ENCODE data around the gene S100A8.

S100A8 gene

GRCh38 chr1:153393926-153394325 lies 3.1 kb upstream of the S100A8 start:
- in situ Hi-C loops (cut with MboI; ENCODE audit: low sequenced_read_pairs): no loop called here
- no peak for DNase-seq (ENCODE audit: low spot score in 2 of 2)

DNA sequence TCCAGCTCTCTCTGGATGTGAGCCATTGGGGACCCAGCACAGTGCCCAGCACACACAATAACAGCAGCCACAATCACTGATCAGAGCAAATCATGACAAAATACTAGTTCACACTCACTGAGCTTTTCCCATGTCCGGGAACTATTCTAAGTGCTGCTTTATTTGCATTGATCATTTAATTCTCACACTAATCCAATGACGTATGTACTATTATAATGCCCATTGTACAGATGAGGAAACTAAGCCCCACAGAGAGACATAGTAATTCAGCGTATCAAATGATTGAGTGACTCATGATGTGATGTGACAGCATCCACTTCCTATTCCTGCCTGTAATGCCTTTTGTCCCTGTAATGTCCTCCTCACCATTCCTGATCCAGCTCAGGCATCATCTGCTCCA lies 1.9 kb upstream of the S100A8 start:
- in situ Hi-C loops (cut with MboI; ENCODE audit: low sequenced_read_pairs): no loop called here
- no peaks in the 10 kb centered on the region for H3K4me1 ChIP-seq
- peaks cover 5% of the 10 kb centered on the region; the same call in 1 of the 2 replicates for H3K27me3 ChIP-seq (ENCODE audit: low read depth)

More at GRCh38 chr1:153393926-153394325, 3.1 kb upstream of the S100A8 start:
- Histone ChIP-seq H3K4me3 (no peak overlapping the region), H3K9me3 (no peaks in the 10 kb centered on the region), H3K36me3 (replicated peaks) (no peaks in the 10 kb centered on the region), H3K4me1 (no peaks in the 10 kb centered on the region), H3K27me3 (ENCODE audit: low read depth) (peaks cover 5% of the 10 kb centered on the region; the same call in 1 of the 2 replicates)

DNA sequence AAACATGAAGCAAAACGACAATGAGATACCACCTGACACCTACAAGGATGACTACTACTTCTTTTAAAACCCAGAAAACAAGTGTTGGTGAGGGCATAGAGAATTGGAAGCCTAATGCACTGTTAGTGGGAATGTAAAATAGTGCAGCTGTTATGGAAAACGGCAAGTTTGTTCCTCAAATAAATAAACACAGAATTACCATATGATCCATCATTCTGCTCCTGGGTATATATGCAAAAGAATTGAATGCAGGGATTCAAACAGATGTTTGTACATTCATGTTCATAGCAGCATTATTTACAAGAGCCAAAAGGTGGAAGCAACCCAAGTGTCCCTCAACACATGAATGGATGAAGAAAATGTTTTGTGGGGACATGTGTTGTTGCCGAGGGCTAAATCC lies 1.4 kb upstream of the S100A8 start:
- Histone ChIP-seq H3K27me3 (ENCODE audit: low read depth) (0 out of 2 replicates have a peak, but pooled peaks cover 5% of the 10 kb centered on the region), H3K9me3 (no peaks in the 10 kb centered on the region), H3K4me1 (no peaks in the 10 kb centered on the region), H3K4me3 (no peak overlapping the region), H3K36me3 (replicated peaks) (no peaks in the 10 kb centered on the region)
- no peak for DNase-seq (ENCODE audit: low spot score in 2 of 2)
- in situ Hi-C loops (cut with MboI; ENCODE audit: low sequenced_read_pairs): no loop called here

More for the DNA sequence above, 1.9 kb upstream of the S100A8 start:
- no peaks in the 10 kb centered on the region for H3K36me3 ChIP-seq (replicated peaks)
- H3K4me3 ChIP-seq: no peak overlapping the region
- no peak for DNase-seq (ENCODE audit: low spot score in 2 of 2)
- H3K9me3 ChIP-seq: no peaks in the 10 kb centered on the region

GRCh38 chr1:153389973-153390879 lies 647 bp downstream of the S100A8 start:
- DNase-seq (ENCODE audit: low spot score in 2 of 2): no peak
- Histone ChIP-seq H3K4me1 (no peaks in the 10 kb centered on the region), H3K9me3 (no peaks in the 10 kb centered on the region), H3K36me3 (replicated peaks) (no peaks in the 10 kb centered on the region), H3K27me3 (ENCODE audit: low read depth) (no peaks in the 10 kb centered on the region), H3K4me3 (no peak overlapping the region)
- in situ Hi-C loops (cut with MboI; ENCODE audit: low sequenced_read_pairs): no loop called here

GRCh38 chr1:153389401-153389800 lies 1.5 kb downstream of the S100A8 start:
- DNase-seq (ENCODE audit: low spot score in 2 of 2): no peak
- Histone ChIP-seq H3K4me3 (no peak overlapping the region), H3K9me3 (no peaks in the 10 kb centered on the region), H3K36me3 (replicated peaks) (no peaks in the 10 kb centered on the region), H3K4me1 (no peaks in the 10 kb centered on the region), H3K27me3 (ENCODE audit: low read depth) (no peaks in the 10 kb centered on the region)
- in situ Hi-C loops (cut with MboI; ENCODE audit: low sequenced_read_pairs): no loop called here

DNA sequence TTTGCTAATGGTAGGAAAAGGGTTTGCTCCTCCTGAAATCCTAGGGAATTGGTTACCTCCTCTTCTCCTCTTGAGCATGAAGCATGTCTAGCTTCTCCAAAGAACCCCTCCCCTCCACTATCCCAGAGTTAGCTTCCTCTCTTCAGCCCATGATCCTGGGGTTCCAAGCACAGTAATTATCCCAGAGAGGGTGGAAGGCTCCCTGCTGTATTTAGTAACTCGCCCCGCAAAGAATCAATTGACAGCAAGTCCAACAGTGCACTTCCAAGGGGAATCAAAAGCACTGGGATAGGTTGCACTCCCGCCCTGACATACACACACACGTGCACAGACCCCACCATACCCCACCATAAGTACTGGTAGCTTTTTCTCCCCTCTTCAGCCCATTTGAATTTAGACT lies 3.1 kb downstream of the S100A8 start:
- Histone ChIP-seq H3K9me3 (no peaks in the 10 kb centered on the region), H3K27me3 (ENCODE audit: low read depth) (no peaks in the 10 kb centered on the region), H3K4me1 (no peaks in the 10 kb centered on the region), H3K36me3 (replicated peaks) (no peaks in the 10 kb centered on the region), H3K4me3 (no peak overlapping the region)
- DNase-seq (ENCODE audit: low spot score in 2 of 2): no peak
- in situ Hi-C loops (cut with MboI; ENCODE audit: low sequenced_read_pairs): no loop called here

- no peak for DNase-seq (ENCODE audit: low spot score in 2 of 2)
- Histone ChIP-seq H3K9me3 (no peaks in the 10 kb centered on the region), H3K27me3 (ENCODE audit: low read depth) (no peaks in the 10 kb centered on the region), H3K4me3 (no peak overlapping the region), H3K4me1 (no peaks in the 10 kb centered on the region), H3K36me3 (replicated peaks) (no peaks in the 10 kb centered on the region)
- in situ Hi-C loops (cut with MboI; ENCODE audit: low sequenced_read_pairs): no loop called here
These were observed 3.9 kb downstream of the S100A8 start for GRCh38 chr1:153387001-153387400.

DNA sequence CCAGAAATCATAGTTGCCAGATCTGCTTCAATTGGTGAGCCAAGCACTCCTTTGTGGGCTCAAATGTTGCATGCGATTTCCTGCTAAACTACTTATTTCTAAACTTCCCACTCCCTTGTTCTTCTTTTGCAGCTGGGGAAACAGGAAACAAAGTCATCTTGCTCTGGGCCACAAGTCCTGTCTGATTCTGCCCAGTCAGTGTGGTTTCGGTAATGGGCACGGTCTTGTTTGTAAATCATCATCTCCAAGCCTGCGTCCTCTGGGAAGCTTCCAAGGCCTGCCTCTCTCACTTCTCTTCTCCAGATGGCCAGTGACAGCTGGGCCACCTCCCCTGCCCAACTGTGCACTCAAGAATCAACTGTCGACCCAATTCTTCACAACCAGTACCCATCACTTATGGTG lies 4.4 kb downstream of the S100A8 start:
- H3K4me1 ChIP-seq: no peaks in the 10 kb centered on the region
- no peaks in the 10 kb centered on the region for H3K27me3 ChIP-seq (ENCODE audit: low read depth)
- H3K9me3 ChIP-seq: no peaks in the 10 kb centered on the region
- no peak for DNase-seq (ENCODE audit: low spot score in 2 of 2)
- no peaks in the 10 kb centered on the region for H3K36me3 ChIP-seq (replicated peaks)
- no peak overlapping the region for H3K4me3 ChIP-seq
- in situ Hi-C loops (cut with MboI; ENCODE audit: low sequenced_read_pairs): no loop called here

DNA sequence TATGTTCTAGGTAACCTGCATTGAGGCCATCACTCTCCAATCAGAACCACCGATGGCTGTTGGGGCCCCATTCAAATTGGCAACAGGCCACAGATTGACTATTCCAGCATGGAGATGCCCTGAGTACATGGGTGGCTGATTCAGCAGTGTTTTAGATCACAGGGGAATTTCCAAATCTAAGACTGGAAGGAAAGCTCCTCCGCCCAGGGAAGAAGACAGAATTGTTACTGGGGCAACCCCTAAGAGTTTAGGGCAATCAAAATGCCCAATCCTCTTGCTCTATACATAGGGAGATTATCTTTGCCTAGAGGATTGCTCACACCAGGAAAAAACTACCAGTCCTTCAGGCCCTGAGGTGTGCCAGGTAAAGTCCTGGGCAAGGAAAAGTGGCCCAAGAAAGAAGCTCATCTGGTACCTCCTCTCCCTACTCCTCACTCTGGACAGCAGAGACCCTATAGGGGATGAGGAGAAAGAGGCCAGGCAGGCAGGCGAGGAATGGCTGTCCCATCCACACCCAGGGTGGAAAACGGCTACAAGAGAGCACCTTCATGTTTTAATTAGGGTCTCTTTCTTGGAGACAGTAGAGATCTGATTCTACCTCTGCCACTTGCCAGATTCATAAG lies 5.8 kb downstream of the S100A8 start:
- H3K27me3 ChIP-seq (ENCODE audit: low read depth): no peaks in the 10 kb centered on the region
- H3K4me1 ChIP-seq: no peaks in the 10 kb centered on the region
- DNase-seq (ENCODE audit: low spot score in 2 of 2): no peak
- H3K4me3 ChIP-seq: no peak overlapping the region
- no peaks in the 10 kb centered on the region for H3K36me3 ChIP-seq (replicated peaks)
- no peaks in the 10 kb centered on the region for H3K9me3 ChIP-seq
- in situ Hi-C loops (cut with MboI; ENCODE audit: low sequenced_read_pairs): no loop called here

DNA sequence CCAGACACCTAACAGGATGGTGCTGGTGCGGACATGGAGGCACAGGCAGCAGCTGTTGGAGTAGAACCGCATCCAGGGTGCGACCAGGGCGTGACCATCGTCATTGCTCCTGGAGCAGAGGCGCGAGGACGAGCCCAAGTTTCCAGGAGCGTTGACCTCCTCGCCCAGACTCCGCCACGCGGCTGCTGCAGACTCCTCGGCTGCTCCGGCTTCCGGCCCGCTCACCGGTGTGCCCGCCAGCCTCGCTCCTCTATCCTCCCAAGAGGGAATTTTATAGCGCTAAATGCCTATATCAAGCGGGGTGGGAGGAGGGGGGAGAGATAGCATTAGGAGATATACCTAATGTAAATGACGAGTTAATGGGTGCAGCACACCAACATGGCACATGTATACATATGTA lies 10.2 kb downstream of the S100A8 start:
- in situ Hi-C loops (cut with MboI; ENCODE audit: low sequenced_read_pairs): no loop called here
- H3K4me3 ChIP-seq: no peak overlapping the region
- H3K4me1 ChIP-seq: no peaks in the 10 kb centered on the region
- no peaks in the 10 kb centered on the region for H3K9me3 ChIP-seq
- H3K27me3 ChIP-seq (ENCODE audit: low read depth): peaks cover 7% of the 10 kb centered on the region; the same call in 1 of the 2 replicates
- no peak for DNase-seq (ENCODE audit: low spot score in 2 of 2)
- H3K36me3 ChIP-seq (replicated peaks): no peaks in the 10 kb centered on the region

- Histone ChIP-seq H3K9me3 (no peaks in the 10 kb centered on the region), H3K4me3 (no peak overlapping the region), H3K4me1 (no peaks in the 10 kb centered on the region), H3K36me3 (replicated peaks) (no peaks in the 10 kb centered on the region), H3K27me3 (ENCODE audit: low read depth) (peaks cover 7% of the 10 kb centered on the region; the same call in 1 of the 2 replicates)
- in situ Hi-C loops (cut with MboI; ENCODE audit: low sequenced_read_pairs): no loop called here
- no peak for DNase-seq (ENCODE audit: low spot score in 2 of 2)
These were observed 11.3 kb downstream of the S100A8 start for GRCh38 chr1:153379591-153379990.

DNA sequence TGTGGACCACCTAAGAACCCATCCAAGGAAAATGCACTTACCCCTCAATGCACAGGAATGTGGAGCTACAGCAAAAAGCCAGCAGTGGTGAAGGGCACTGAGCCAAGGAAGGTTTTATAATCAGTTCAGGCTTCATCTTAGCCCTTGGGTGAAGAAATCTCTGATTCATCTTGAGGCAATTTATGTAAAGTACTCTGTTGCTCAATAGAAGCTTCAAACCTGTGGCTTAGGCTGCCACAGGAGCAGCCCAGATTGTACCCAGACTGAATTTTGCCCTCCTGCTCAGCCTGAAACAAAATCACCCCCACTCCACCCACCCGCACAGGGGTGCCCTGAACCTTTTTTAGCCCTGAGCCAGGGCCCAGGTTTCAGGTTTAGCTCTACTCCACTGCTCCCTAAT lies 15.4 kb downstream of the S100A8 start, which contains the start of gene S100A12:
Gene S100A12, minus strand, starts transcription at position 111 of the 400 bp plus-strand sequence. CDS start 1,029 bp downstream, outside the sequence.
- Histone ChIP-seq H3K9me3 (no peaks in the 10 kb centered on the region), H3K4me3 (no peak within 1 kb of the TSS), H3K36me3 (replicated peaks) (no peaks in the 10 kb centered on the region), H3K27me3 (ENCODE audit: low read depth) (peaks cover 7% of the 10 kb centered on the region; the same call in 1 of the 2 replicates), H3K4me1 (no peaks in the 10 kb centered on the region)
- DNase-seq (ENCODE audit: low spot score in 2 of 2): no peak
- in situ Hi-C loops (cut with MboI; ENCODE audit: low sequenced_read_pairs): no loop called here

- in situ Hi-C loops (cut with MboI; ENCODE audit: low sequenced_read_pairs): loop anchor here (25.0 kb wide), 1 partner anchor 388 kb away; no protein-coding TSS in a partner anchor
- Histone ChIP-seq H3K36me3 (replicated peaks) (no peaks in the 10 kb centered on the region), H3K27me3 (ENCODE audit: low read depth) (peaks cover 7% of the 10 kb centered on the region; the same call in 1 of the 2 replicates), H3K4me3 (no peak overlapping the region), H3K9me3 (no peaks in the 10 kb centered on the region), H3K4me1 (no peaks in the 10 kb centered on the region)
- DNase-seq (ENCODE audit: low spot score in 2 of 2): no peak
These were observed 16.8 kb downstream of the S100A8 start for GRCh38 chr1:153374071-153374470.

- no peaks in the 10 kb centered on the region for H3K36me3 ChIP-seq (replicated peaks)
- H3K9me3 ChIP-seq: no peaks in the 10 kb centered on the region
- in situ Hi-C loops (cut with MboI; ENCODE audit: low sequenced_read_pairs): loop anchor here (25.0 kb wide), 1 partner anchor 390 kb away; no protein-coding TSS in a partner anchor
- H3K4me1 ChIP-seq: no peaks in the 10 kb centered on the region
- peaks cover 7% of the 10 kb centered on the region; the same call in 1 of the 2 replicates for H3K27me3 ChIP-seq (ENCODE audit: low read depth)
- DNase-seq (ENCODE audit: low spot score in 2 of 2): no peak
- H3K4me3 ChIP-seq: no peak overlapping the region
These were observed 18.3 kb downstream of the S100A8 start for GRCh38 chr1:153372571-153372970.
